Measurements from ENCODE around the gene CHST11. TPM values are rescaled to one million over a fixed set of nuclear protein-coding genes. Genes with fewer than 3 reads are reported as not detected.

The CHST11 gene
- total and polyA plus RNA-seq, 4 donors = 0.57 to 11.1 (median 3.7) TPM

GRCh38 chr12:104423273-104423672 lies 33.5 kb upstream of the CHST11 start (continued):
- no peak for TF ChIP-seq CTCF (IDR thresholded peaks at IDR 0.05; ENCODE audit: low read depth, low read length, missing input control)
- TF ChIP-seq HNF4A (conservative IDR thresholded peaks at IDR 0.05) = no peak
- TF ChIP-seq EGR1 (IDR thresholded peaks at IDR 0.05; ENCODE audit: low read depth in 2 of 2) = no peak

GRCh38 chr12:104423809-104424208 lies 32.9 kb upstream of the CHST11 start:
- Histone ChIP-seq H3K27me3 (ENCODE audit: control insufficient read depth in 4 of 4, insufficient read depth in 4 of 4, low read length in 3 of 4) (no peaks in the 10 kb centered on the region), H3K4me1 (ENCODE audit: control insufficient read depth in 4 of 4, insufficient read depth in 4 of 4, low read length in 3 of 4) (no peaks in the 10 kb centered on the region), H3K9me3 (ENCODE audit: control insufficient read depth in 4 of 4, low read length in 3 of 4) (no peaks in the 10 kb centered on the region), H3K4me3 (ENCODE audit: low read depth in 1 of 3, low read length in 3 of 3) (no peak overlapping the region), H3K36me3 (ENCODE audit: control insufficient read depth in 4 of 4, insufficient read depth in 3 of 4, low read depth in 1 of 4, low read length in 3 of 4) (no peaks in the 10 kb centered on the region), H3K27ac (ENCODE audit: low read depth in 1 of 2, low read length in 2 of 2) (no peak overlapping the region), H3K9ac (ENCODE audit: low read depth in 1 of 2, low read length in 2 of 2) (no peak overlapping the region)
- DNase-seq (ENCODE audit: low spot score) = no peak
- TF ChIP-seq FOXA2 (IDR thresholded peaks at IDR 0.05) (no peak), RAD21 (IDR thresholded peaks at IDR 0.05) (no peak), FOXA1 (IDR thresholded peaks at IDR 0.05) (no peak), ZBTB33 (IDR thresholded peaks at IDR 0.05) (no peak), HNF4A (conservative IDR thresholded peaks at IDR 0.05) (peak; percentile 12 to 35), SP1 (IDR thresholded peaks at IDR 0.05) (no peak), RXRA (IDR thresholded peaks at IDR 0.05) (peak in 1 of 2 donors; percentile 29)
- WGBS = 49% methylated on average over 5 of the region's 5 CpGs

- Histone ChIP-seq H3K27ac (ENCODE audit: low read depth in 1 of 2, low read length in 2 of 2) (no peak overlapping the region), H3K9me3 (ENCODE audit: control insufficient read depth in 4 of 4, low read length in 3 of 4) (no peaks in the 10 kb centered on the region), H3K4me3 (ENCODE audit: low read depth in 1 of 3, low read length in 3 of 3) (no peak overlapping the region), H3K27me3 (ENCODE audit: control insufficient read depth in 4 of 4, insufficient read depth in 4 of 4, low read length in 3 of 4) (no peaks in the 10 kb centered on the region), H3K36me3 (ENCODE audit: control insufficient read depth in 4 of 4, insufficient read depth in 3 of 4, low read depth in 1 of 4, low read length in 3 of 4) (no peaks in the 10 kb centered on the region), H3K4me1 (ENCODE audit: control insufficient read depth in 4 of 4, insufficient read depth in 4 of 4, low read length in 3 of 4) (no peaks in the 10 kb centered on the region), H3K9ac (ENCODE audit: low read depth in 1 of 2, low read length in 2 of 2) (no peak overlapping the region)
- WGBS = 82% methylated on average over 1 of the region's 1 CpG
- no peak for DNase-seq (ENCODE audit: low spot score)
- TF ChIP-seq TAF1 (conservative IDR thresholded peaks at IDR 0.05) (no peak), RXRA (IDR thresholded peaks at IDR 0.05) (no peak), HNF4G (IDR thresholded peaks at IDR 0.05) (no peak)
Observed at GRCh38 chr12:104424955-104425354, 31.8 kb upstream of the CHST11 start.

GRCh38 chr12:104425614-104426013 lies 31.1 kb upstream of the CHST11 start:
- Histone ChIP-seq H3K27ac (ENCODE audit: low read depth in 1 of 2, low read length in 2 of 2) (no peak overlapping the region), H3K9ac (ENCODE audit: low read depth in 1 of 2, low read length in 2 of 2) (no peak overlapping the region), H3K4me1 (ENCODE audit: control insufficient read depth in 4 of 4, insufficient read depth in 4 of 4, low read length in 3 of 4) (no peaks in the 10 kb centered on the region), H3K4me3 (ENCODE audit: low read depth in 1 of 3, low read length in 3 of 3) (no peak overlapping the region), H3K36me3 (ENCODE audit: control insufficient read depth in 4 of 4, insufficient read depth in 3 of 4, low read depth in 1 of 4, low read length in 3 of 4) (no peaks in the 10 kb centered on the region), H3K27me3 (ENCODE audit: control insufficient read depth in 4 of 4, insufficient read depth in 4 of 4, low read length in 3 of 4) (no peaks in the 10 kb centered on the region), H3K9me3 (ENCODE audit: control insufficient read depth in 4 of 4, low read length in 3 of 4) (no peaks in the 10 kb centered on the region)
- TF ChIP-seq FOXA1 (IDR thresholded peaks at IDR 0.05) (no peak), GABPA (IDR thresholded peaks at IDR 0.05 in 1 of 2, conservative IDR thresholded peaks at IDR 0.05 in 1 of 2) (no peak), HNF4A (conservative IDR thresholded peaks at IDR 0.05) (no peak), SP1 (IDR thresholded peaks at IDR 0.05) (no peak), TAF1 (conservative IDR thresholded peaks at IDR 0.05) (no peak), MAX (IDR thresholded peaks at IDR 0.05) (no peak), CTCF (IDR thresholded peaks at IDR 0.05; ENCODE audit: low read depth, low read length, missing input control) (no peak), HNF4G (IDR thresholded peaks at IDR 0.05) (no peak), NR2F2 (IDR thresholded peaks at IDR 0.05) (no peak), JUND (IDR thresholded peaks at IDR 0.05) (no peak), REST (IDR thresholded peaks at IDR 0.05) (no peak), ATF3 (IDR thresholded peaks at IDR 0.05) (no peak)
- no peak for DNase-seq (ENCODE audit: low spot score)
- WGBS = 95% methylated on average over 4 of the region's 4 CpGs

Data from liver (tissue), 9 donors.